ENCODE results near the gene MED27. TPM values are rescaled to one million over a fixed set of nuclear protein-coding genes. Genes with fewer than 3 reads are reported as not detected.

The MED27 gene
- polyA plus RNA-seq, 4 donors, result 10.8 to 17.8 (median 11.0) TPM

DNA sequence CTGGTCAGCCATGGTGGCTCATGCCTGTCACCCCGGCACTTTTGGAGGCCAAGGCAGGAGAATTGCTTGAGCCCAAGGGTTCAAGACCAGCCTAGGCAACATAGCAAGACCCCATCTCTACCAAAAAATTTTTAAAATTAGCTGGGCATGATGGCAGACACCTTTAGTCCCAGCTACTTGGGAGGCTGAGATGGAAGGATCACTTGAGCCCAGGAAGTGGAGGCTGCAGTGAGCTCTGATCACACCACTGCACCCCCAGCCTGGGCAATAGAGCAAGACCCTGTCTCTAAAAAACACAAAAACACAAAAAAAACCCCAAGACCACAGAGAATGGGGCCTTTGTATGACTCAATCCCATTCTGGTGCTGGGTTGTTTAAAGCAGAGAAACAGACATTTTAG lies 44.0 kb downstream of the MED27 start:
- no peak for FAIRE-seq

DNA sequence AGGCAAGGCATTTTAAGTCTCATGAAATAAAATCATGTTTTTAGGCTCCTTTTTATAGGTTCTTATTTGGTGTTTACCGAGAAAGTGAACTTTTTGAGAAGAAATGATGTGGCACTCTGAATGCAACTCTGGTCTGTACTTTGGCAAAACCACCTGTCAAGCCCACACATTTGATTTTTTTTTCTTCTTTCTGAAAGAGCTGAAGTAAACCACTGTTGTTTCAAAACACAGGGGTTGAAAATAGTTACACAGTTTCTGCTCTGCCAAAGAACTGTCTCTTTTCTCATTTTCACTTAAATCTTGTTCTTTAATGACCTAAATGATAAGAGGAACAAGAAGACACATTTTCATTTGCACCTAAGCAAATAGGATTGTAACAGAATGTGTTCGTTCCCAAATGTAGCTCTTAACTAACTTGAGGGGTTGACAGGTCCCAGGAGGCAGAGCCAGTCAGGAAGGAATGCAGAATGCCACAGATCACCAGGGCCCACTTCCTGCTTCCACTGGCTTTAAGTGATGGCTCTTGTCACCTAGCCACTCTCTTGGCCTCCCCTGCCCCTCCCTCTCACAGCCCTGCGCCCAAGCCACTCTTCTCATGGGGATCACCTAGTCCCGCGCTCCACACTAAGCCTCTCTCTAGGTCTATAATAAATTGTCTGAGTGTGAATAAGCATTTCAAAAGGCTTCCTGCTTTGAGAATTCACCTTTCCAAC lies 47.3 kb downstream of the MED27 start:
- FAIRE-seq (no peak), DNase-seq (no peak)
- Histone ChIP-seq H3K4me3 (ENCODE audit: low read depth in 1 of 3, low read length in 3 of 3) (no peak overlapping the region), H3K9me3 (ENCODE audit: control insufficient read depth in 2 of 2, insufficient read depth in 1 of 2, low read depth in 1 of 2, low read length in 1 of 2) (no peaks in the 10 kb centered on the region), H3K4me1 (ENCODE audit: control insufficient read depth in 3 of 3, insufficient read depth in 2 of 3, low read depth in 1 of 3, low read length in 2 of 3) (no peaks in the 10 kb centered on the region), H3K36me3 (ENCODE audit: control insufficient read depth in 3 of 3, insufficient read depth in 2 of 3, low read depth in 1 of 3, low read length in 3 of 3) (no peaks in the 10 kb centered on the region), H3K27me3 (ENCODE audit: control insufficient read depth in 3 of 3, insufficient read depth in 3 of 3, low read length in 3 of 3) (no peaks in the 10 kb centered on the region), H3K27ac (ENCODE audit: low read depth in 1 of 3, low read length in 2 of 3) (no peak overlapping the region)
- WGBS, 3 donors, result 84 to 95% (median 88%) methylated on average over 5 of the region's 5 CpGs

More for the DNA sequence above, 44.0 kb downstream of the MED27 start:
- H3K27me3 ChIP-seq (ENCODE audit: control insufficient read depth in 3 of 3, insufficient read depth in 3 of 3, low read length in 3 of 3), result no peaks in the 10 kb centered on the region
- H3K36me3 ChIP-seq (ENCODE audit: control insufficient read depth in 3 of 3, insufficient read depth in 2 of 3, low read depth in 1 of 3, low read length in 3 of 3), result peaks cover 0 to 5% (median 0%) of the 10 kb centered on the region in 3 donors
- 82 to 100% (median 96%) methylated on average over 1 of the region's 1 CpG for WGBS, 3 donors
- no peak overlapping the region for H3K27ac ChIP-seq (ENCODE audit: low read depth in 1 of 3, low read length in 2 of 3)
- no peak overlapping the region for H3K4me3 ChIP-seq (ENCODE audit: low read depth in 1 of 3, low read length in 3 of 3)
- no peaks in the 10 kb centered on the region for H3K9me3 ChIP-seq (ENCODE audit: control insufficient read depth in 2 of 2, insufficient read depth in 1 of 2, low read depth in 1 of 2, low read length in 1 of 2)
- no peak for DNase-seq
- no peaks in the 10 kb centered on the region for H3K4me1 ChIP-seq (ENCODE audit: control insufficient read depth in 3 of 3, insufficient read depth in 2 of 3, low read depth in 1 of 3, low read length in 2 of 3)

DNA sequence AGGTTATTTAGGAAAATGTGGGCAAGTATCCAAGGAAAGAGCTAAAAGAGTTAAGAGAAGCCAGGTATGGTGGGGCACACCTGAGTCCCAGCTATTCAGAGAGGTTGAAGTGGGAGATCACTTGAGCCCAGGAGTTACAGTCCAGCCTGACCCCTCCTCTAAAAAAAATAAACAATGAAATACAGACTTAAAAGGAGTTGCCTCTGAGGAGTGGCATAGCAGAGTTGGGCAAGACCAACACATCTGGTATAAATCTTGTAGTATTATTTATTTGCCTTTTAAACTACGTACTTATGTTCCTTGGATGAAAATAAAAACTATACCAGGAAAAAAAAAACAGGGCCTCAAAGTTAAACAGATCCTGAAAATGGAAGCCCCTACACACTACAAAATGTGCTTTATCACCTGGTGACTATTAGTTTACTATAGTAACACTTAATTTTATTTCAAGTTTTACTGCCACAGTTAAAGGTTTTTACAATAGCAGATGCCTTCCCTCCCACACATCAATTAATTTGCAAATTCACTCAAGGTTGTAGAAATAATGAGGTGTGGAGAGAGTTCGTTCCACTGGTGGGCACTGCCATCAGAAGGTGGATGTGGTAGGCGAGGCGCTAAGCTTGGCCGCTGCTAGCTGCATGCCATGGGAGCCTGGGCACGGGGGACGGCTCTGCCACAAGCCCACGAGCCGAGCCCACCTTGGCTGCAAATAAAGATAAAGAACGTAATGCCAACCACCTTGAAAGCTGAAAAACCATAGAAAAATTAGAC lies 48.0 kb downstream of the MED27 start:
- no peaks in the 10 kb centered on the region for H3K27me3 ChIP-seq (ENCODE audit: control insufficient read depth in 3 of 3, insufficient read depth in 3 of 3, low read length in 3 of 3)
- DNase-seq (no peak), FAIRE-seq (no peak)
- H3K36me3 ChIP-seq (ENCODE audit: control insufficient read depth in 3 of 3, insufficient read depth in 2 of 3, low read depth in 1 of 3, low read length in 3 of 3), result no peaks in the 10 kb centered on the region
- no peaks in the 10 kb centered on the region for H3K9me3 ChIP-seq (ENCODE audit: control insufficient read depth in 2 of 2, insufficient read depth in 1 of 2, low read depth in 1 of 2, low read length in 1 of 2)
- no peaks in the 10 kb centered on the region for H3K4me1 ChIP-seq (ENCODE audit: control insufficient read depth in 3 of 3, insufficient read depth in 2 of 3, low read depth in 1 of 3, low read length in 2 of 3)
- H3K27ac ChIP-seq (ENCODE audit: low read depth in 1 of 3, low read length in 2 of 3), result no peak overlapping the region
- H3K4me3 ChIP-seq (ENCODE audit: low read depth in 1 of 3, low read length in 3 of 3), result no peak overlapping the region
- 90 to 96% (median 93%) methylated on average over 10 of the region's 10 CpGs for WGBS, 3 donors

DNA sequence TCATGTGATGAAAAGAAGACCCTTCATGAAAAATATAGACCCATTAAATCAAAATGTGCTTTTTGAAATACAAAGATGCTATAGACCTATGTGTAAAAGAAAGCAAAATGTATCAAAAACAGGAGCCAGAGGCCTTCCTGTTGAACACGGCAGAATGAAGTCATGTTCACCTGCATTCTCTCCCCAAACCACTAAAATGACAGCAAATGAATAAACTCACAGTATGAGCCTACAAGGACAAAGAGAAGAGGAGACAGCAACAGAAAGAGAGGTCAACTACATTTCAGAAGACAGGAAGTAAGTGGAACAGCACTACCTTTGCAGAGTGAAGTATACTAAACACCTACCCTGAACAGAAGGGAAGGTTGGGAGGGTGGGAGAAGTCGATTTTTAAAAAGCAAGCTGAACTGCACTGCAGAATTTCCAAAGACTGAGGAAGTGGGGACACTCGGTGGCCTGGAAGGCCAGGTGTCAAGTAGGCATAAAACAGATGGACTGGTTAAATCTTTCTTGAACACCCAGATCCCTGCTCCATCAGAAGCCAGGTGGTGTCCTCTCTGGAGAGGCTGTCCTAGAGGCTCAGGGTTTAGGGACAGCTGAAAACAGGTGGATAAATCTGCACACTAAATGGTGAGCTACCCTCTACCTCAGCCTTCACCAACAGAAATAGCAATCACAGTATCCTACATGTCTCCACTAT lies 48.9 kb downstream of the MED27 start:
- DNase-seq, result no peak
- no peak overlapping the region for H3K4me3 ChIP-seq (ENCODE audit: low read depth in 1 of 3, low read length in 3 of 3)
- 69 to 81% (median 70%) methylated on average over 3 of the region's 3 CpGs for WGBS, 3 donors
- no peak for FAIRE-seq
- no peak overlapping the region for H3K27ac ChIP-seq (ENCODE audit: low read depth in 1 of 3, low read length in 2 of 3)
- no peaks in the 10 kb centered on the region for H3K27me3 ChIP-seq (ENCODE audit: control insufficient read depth in 3 of 3, insufficient read depth in 3 of 3, low read length in 3 of 3)
- H3K9me3 ChIP-seq (ENCODE audit: control insufficient read depth in 2 of 2, insufficient read depth in 1 of 2, low read depth in 1 of 2, low read length in 1 of 2), result no peaks in the 10 kb centered on the region
- H3K4me1 ChIP-seq (ENCODE audit: control insufficient read depth in 3 of 3, insufficient read depth in 2 of 3, low read depth in 1 of 3, low read length in 2 of 3), result no peaks in the 10 kb centered on the region
- no peaks in the 10 kb centered on the region for H3K36me3 ChIP-seq (ENCODE audit: control insufficient read depth in 3 of 3, insufficient read depth in 2 of 3, low read depth in 1 of 3, low read length in 3 of 3)

DNA sequence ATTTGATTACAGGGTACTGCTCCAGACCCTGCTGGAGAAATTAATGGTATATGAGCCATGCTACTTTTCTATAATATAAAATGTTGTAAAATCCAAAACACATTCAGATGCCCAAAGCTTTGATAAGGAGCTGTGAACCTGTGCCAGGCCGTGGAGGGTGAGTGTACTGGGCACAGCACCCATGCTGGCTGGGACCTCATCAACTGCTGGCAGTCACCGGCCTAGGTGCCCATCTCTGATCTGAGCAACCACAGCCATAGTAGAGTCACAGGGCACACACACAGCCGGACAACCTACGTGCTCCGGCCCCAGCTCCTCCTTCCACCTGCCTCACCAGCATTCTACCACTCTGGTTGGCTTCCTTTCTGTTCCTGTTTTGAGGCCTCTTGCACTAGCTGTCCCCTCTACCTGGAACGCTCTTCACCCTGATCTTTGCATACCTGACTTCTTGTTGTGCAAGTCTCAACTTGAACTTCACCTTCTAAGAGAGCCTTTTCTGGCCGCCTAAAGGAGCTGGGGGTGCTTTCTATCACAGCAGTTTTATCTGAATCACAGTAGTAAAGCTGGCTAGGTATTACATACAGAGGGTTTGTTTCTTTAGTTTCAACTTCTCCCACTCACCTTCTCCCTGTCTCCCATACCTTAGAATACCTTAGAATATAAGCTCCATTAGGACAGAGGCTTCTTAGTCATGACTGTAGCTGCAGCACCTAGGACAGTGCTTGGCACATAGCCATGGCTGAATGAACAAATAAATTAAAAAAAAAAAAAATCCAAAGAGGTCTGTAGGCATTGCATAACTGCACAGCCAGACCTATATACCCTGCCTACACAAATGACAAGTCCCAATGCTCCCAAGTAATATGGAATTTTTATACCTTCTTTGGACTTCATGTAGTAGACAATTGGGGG lies 51.7 kb downstream of the MED27 start:
- H3K27ac ChIP-seq (ENCODE audit: low read depth in 1 of 3, low read length in 2 of 3), result no peak overlapping the region
- H3K36me3 ChIP-seq (ENCODE audit: control insufficient read depth in 3 of 3, insufficient read depth in 2 of 3, low read depth in 1 of 3, low read length in 3 of 3), result no peaks in the 10 kb centered on the region
- no peaks in the 10 kb centered on the region for H3K4me1 ChIP-seq (ENCODE audit: control insufficient read depth in 3 of 3, insufficient read depth in 2 of 3, low read depth in 1 of 3, low read length in 2 of 3)
- H3K27me3 ChIP-seq (ENCODE audit: control insufficient read depth in 3 of 3, insufficient read depth in 3 of 3, low read length in 3 of 3), result no peaks in the 10 kb centered on the region
- FAIRE-seq (no peak), DNase-seq (no peak)
- WGBS, 3 donors, result 89 to 95% (median 94%) methylated on average over 7 of the region's 7 CpGs
- no peaks in the 10 kb centered on the region for H3K9me3 ChIP-seq (ENCODE audit: control insufficient read depth in 2 of 2, insufficient read depth in 1 of 2, low read depth in 1 of 2, low read length in 1 of 2)
- no peak overlapping the region for H3K4me3 ChIP-seq (ENCODE audit: low read depth in 1 of 3, low read length in 3 of 3)

DNA sequence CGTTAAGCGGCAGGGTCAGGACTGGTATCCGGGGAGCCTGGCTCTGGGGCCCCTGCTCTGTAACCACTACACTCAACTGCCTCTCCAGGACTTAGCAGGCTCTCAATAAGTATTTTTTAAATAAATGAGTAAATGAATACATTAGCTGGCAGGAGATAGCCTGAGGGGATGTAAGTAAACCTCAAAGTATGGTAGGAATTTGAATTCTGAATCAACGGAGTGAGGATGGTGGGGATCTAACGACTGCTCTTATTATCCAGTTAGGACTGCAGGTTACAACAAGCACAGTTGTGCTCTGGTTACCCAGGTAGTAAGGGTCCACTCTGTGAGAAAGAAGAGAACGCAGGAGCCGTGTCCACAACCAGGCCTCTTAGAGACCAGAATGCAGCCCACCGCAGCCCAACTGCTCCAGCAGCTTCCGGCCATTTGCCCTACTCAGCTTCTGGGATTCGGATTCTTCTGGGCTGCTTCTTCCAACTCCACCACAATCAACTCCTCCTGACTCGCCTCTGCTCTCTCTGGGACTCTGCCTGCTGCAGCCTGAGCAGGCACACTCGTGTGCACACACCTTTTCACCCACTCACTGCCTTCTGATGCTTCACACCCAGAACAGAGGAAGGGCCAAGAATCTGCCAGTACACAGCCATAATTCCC lies 52.6 kb downstream of the MED27 start:
- Histone ChIP-seq H3K4me3 (ENCODE audit: low read depth in 1 of 3, low read length in 3 of 3) (no peak overlapping the region), H3K27ac (ENCODE audit: low read depth in 1 of 3, low read length in 2 of 3) (no peak overlapping the region), H3K36me3 (ENCODE audit: control insufficient read depth in 3 of 3, insufficient read depth in 2 of 3, low read depth in 1 of 3, low read length in 3 of 3) (no peaks in the 10 kb centered on the region), H3K9me3 (ENCODE audit: control insufficient read depth in 2 of 2, insufficient read depth in 1 of 2, low read depth in 1 of 2, low read length in 1 of 2) (no peaks in the 10 kb centered on the region), H3K27me3 (ENCODE audit: control insufficient read depth in 3 of 3, insufficient read depth in 3 of 3, low read length in 3 of 3) (no peaks in the 10 kb centered on the region), H3K4me1 (ENCODE audit: control insufficient read depth in 3 of 3, insufficient read depth in 2 of 3, low read depth in 1 of 3, low read length in 2 of 3) (no peaks in the 10 kb centered on the region)
- 91 to 95% (median 94%) methylated on average over 12 of the region's 12 CpGs for WGBS, 3 donors
- no peak for FAIRE-seq
- no peak for DNase-seq

DNA sequence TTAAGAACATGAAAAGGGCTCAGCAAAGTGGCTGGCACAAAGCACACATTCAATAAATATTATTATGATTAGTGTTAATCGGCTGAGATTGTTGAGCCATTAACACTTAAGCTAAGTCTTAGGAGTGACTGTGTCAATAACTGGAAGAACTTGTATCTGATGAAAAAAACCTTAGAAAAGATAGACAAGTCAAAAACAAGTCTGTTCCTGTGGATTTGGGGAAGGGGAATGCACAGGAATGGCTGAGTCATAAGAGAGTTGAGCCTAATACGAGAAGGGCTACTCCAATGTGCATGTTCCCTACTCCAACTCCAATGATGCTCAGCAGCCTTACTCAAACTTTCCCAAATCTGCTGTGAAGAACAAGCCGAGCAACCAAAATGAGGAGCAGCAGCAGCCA lies 53.9 kb downstream of the MED27 start:
- Histone ChIP-seq H3K36me3 (ENCODE audit: control insufficient read depth in 3 of 3, insufficient read depth in 2 of 3, low read depth in 1 of 3, low read length in 3 of 3) (no peaks in the 10 kb centered on the region), H3K27me3 (ENCODE audit: control insufficient read depth in 3 of 3, insufficient read depth in 3 of 3, low read length in 3 of 3) (no peaks in the 10 kb centered on the region), H3K4me3 (ENCODE audit: low read depth in 1 of 3, low read length in 3 of 3) (no peak overlapping the region), H3K27ac (ENCODE audit: low read depth in 1 of 3, low read length in 2 of 3) (no peak overlapping the region), H3K4me1 (ENCODE audit: control insufficient read depth in 3 of 3, insufficient read depth in 2 of 3, low read depth in 1 of 3, low read length in 2 of 3) (peaks cover 0 to 7% (median 0%) of the 10 kb centered on the region in 3 donors), H3K9me3 (ENCODE audit: control insufficient read depth in 2 of 2, insufficient read depth in 1 of 2, low read depth in 1 of 2, low read length in 1 of 2) (no peaks in the 10 kb centered on the region)
- DNase-seq, result no peak
- FAIRE-seq, result no peak
- WGBS, 3 donors, result 93 to 98% (median 97%) methylated on average over 3 of the region's 3 CpGs

All from small intestine (tissue), 7 donors.